GM23248 (cell line): ENCODE measurements around the gene TIMM10B. TPM values are rescaled to one million over a fixed set of nuclear protein-coding genes. Genes with fewer than 3 reads are reported as not detected.

Experiments used
- DNase-seq: peaks from one replicate; pipeline ENCODE4 v3.0.0-alpha.2; 2015
- H2AFZ ChIP-seq: fragments of 200-600 bp; sonication (generic); 2 replicates; pipeline ENCODE4 v1.6.1; 2016; ENCODE audit warnings: antibody characterized with exemption
- H3F3A ChIP-seq: fragments of 200-600 bp; sonication (generic); 2 replicates; pipeline ENCODE4 v1.6.1; 2016; ENCODE audit warnings: mild to moderate bottlenecking, antibody characterized with exemption, mixed run types; ENCODE audit not compliant: insufficient read depth
- H3K27ac ChIP-seq: fragments of 200-600 bp; sonication (generic); 2 replicates; pipeline ENCODE4 v1.5.1; 2016; ENCODE audit warnings: mild to moderate bottlenecking
- H3K27me3 ChIP-seq: fragments of 200-600 bp; sonication (generic); replicated peaks from 2 replicates; pipeline ENCODE4 v1.6.1; 2016; ENCODE audit warnings: mild to moderate bottlenecking; ENCODE audit not compliant: insufficient read depth
- H3K36me3 ChIP-seq: fragments of 200-600 bp; sonication (generic); 2 replicates; pipeline ENCODE4 v1.6.1; 2016; ENCODE audit warnings: low read depth, mild to moderate bottlenecking
- H3K4me1 ChIP-seq: fragments of 200-600 bp; sonication (generic); 2 replicates; pipeline ENCODE4 v1.6.1; 2016; ENCODE audit warnings: mild to moderate bottlenecking; ENCODE audit not compliant: insufficient read depth
- H3K4me2 ChIP-seq: fragments of 200-600 bp; sonication (generic); one replicate; pipeline ENCODE4 v1.6.1; 2016; ENCODE audit warnings: mild to moderate bottlenecking; ENCODE audit not compliant: unreplicated experiment
- H3K4me3 ChIP-seq: fragments of 200-600 bp; sonication (generic); 2 replicates; pipeline ENCODE4 v1.5.1; 2016; ENCODE audit warnings: mild to moderate bottlenecking
- H3K79me2 ChIP-seq: fragments of 200-600 bp; sonication (generic); 2 replicates; pipeline ENCODE4 v1.6.1; 2016; ENCODE audit warnings: mild to moderate bottlenecking; ENCODE audit not compliant: insufficient read depth
- H3K9ac ChIP-seq: fragments of 200-600 bp; sonication (generic); 2 replicates; pipeline ENCODE4 v1.6.1; 2016; ENCODE audit warnings: mild to moderate bottlenecking
- H3K9me2 ChIP-seq: fragments of 200-600 bp; sonication (generic); 2 replicates; pipeline ENCODE4 v1.6.1; 2016; ENCODE audit warnings: mixed run types, mild to moderate bottlenecking, moderate library complexity; ENCODE audit not compliant: insufficient read depth
- H3K9me3 ChIP-seq: fragments of 200-600 bp; sonication (generic); one replicate; pipeline ENCODE4 v1.6.1; 2017; ENCODE audit warnings: low read depth
- H4K20me1 ChIP-seq: fragments of 200-600 bp; sonication (generic); 2 replicates; pipeline ENCODE4 v1.6.0; 2016; ENCODE audit not compliant: insufficient read depth
- EZH2 ChIP-seq: fragments of 200-600 bp; sonication (generic); IDR thresholded peaks from 2 replicates; pipeline ENCODE4 v1.6.1; 2018; ENCODE audit warnings: antibody characterized with exemption, mild to moderate bottlenecking; ENCODE audit not compliant: insufficient read depth, poor library complexity, severe bottlenecking
- EZH2phosphoT487 ChIP-seq: fragments of 200-600 bp; sonication (generic); IDR thresholded peaks from 2 replicates; pipeline ENCODE4 v1.6.1; 2018; ENCODE audit warnings: antibody characterized with exemption, moderate library complexity, mild to moderate bottlenecking, low read depth; ENCODE audit not compliant: insufficient read depth
- WGBS, 2 experiments: methylation state at CpG; one replicate each; pipeline ENCODE4 v1.1.6; 2015 to 2017; ENCODE audit warnings: low lambda C conversion rate in 2 of 2, low coverage in 1 of 2; ENCODE audit errors: missing lambda C conversion rate in 2 of 2; 5-methylcytosine and 5-hydroxymethylcytosine counted together
- in situ Hi-C: fragments of 300-500 bp; cut with MboI; formaldehyde crosslinking; loops from 2 replicates; pipeline ENCODE4 v1.15.0; 2020
- polyA plus RNA-seq: library from polyadenylated mRNA; unstranded; fragments of >200 nt; fragmentation: Nextera tagmentation; extraction: Ambion mirVana; gene quantifications from 2 replicates; pipeline ENCODE4 v1.2.1, GENCODE V29; 2016
- total RNA-seq: library from RNA; depleted of rRNA; stranded (reverse); fragments of >200 nt; shearing (Covaris generic); gene quantifications from 2 replicates; pipeline ENCODE4 v1.2.3, GENCODE V29; 2014

Gene TIMM10B
- total and polyA plus RNA-seq, 2 experiments from 2014 or later: 35.4 to 43.8 TPM

DNA sequence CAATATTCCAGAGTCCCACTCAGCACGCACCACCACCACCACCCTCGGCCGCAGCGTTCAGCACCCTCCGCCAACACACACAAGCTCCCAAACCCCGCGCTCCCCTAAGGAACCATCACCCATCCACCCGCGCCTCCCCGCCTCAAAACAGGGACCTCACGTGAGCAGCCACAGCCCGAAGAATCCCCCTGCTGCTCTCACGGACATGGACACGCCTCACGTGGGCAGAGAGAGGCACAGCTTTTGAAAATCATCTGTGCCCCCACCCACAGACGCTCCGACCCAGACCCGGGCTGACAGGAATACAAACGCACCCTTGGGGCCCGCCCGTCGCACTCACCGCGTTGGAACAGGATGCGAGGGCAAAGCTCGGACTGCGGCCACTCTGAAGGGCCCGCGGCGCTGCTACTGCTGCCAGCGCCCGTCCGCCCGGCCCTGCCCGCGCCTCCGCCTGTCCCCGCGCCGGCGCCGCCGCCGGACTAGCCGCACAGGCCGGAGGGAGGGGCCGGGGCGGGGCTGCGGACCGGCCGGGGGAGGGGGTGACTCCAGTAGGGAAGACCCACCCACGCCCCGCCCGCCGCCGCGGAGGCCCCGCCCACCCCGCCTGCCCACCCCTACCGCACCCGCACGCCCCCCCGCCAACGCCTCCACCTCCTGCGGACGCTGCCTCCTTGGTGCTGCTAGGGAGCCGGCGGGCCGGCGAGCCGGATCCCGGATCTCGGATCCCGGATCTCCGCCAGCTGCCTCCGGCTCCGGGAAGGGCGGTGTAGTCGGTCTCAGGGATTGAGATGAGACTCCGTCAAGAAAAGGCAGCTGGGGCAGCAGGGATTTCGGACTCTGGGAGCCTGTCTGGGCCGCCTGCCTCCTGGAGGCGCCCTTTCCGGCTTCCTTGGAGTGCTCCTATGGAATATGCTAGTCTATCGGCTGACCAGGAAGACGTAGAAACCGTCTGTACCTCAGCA is 7.6 kb upstream of the TIMM10B start, which contains the start of gene TRIM3:
TSS of gene TRIM3 (minus strand) at position 491 of the 962 bp plus-strand sequence. CDS start 8,246 bp downstream, outside the sequence.
- Histone ChIP-seq H3F3A (peaks cover 19% of the 10 kb centered on the region), H3K4me2 (peak within 1 kb of the TSS; percentile 85), H3K9me3 (no peaks in the 10 kb centered on the region), H3K9ac (peak within 1 kb of the TSS; percentile 88), H3K4me1 (peaks cover 18% of the 10 kb centered on the region), H3K27ac (peak within 1 kb of the TSS; percentile 88), H3K9me2 (no peaks in the 10 kb centered on the region), H2AFZ (peak within 1 kb of the TSS; percentile 90), H3K79me2 (peaks cover 47% of the 10 kb centered on the region), H3K4me3 (peak within 1 kb of the TSS; percentile 84), H4K20me1 (no peaks in the 10 kb centered on the region), H3K36me3 (no peaks in the 10 kb centered on the region), H3K27me3 (no peaks in the 10 kb centered on the region)
- WGBS, 2 experiments: 0 to 1% methylated on average over 39 to 84 of the region's 87 CpGs
- TF ChIP-seq EZH2phosphoT487 (no peak), EZH2 (no peak)
- in situ Hi-C loops: no loop called here
- peak; percentile 94 for DNase-seq

DNA sequence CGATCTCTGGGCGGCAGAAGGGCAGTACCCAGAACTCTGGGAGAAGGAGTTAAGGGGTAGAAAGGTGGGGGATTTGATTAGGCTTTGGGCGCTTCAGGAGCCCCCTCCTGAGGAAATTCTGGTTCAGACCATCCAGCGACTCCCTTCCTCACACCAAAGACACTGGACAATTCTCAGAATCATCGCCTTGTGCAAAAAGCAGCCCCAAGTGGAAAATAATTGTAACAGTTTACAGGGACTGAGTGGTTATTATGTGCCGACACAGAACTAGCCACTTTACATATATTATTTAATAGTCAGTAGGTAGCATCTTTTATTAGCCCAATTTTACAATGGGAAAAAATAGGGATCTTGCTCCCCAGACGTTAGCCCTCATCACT is 6.9 kb upstream of the TIMM10B start:
- in situ Hi-C loops: no loop called here
- 8 to 9% methylated on average over 7 of the region's 7 CpGs for WGBS, 2 experiments

DNA sequence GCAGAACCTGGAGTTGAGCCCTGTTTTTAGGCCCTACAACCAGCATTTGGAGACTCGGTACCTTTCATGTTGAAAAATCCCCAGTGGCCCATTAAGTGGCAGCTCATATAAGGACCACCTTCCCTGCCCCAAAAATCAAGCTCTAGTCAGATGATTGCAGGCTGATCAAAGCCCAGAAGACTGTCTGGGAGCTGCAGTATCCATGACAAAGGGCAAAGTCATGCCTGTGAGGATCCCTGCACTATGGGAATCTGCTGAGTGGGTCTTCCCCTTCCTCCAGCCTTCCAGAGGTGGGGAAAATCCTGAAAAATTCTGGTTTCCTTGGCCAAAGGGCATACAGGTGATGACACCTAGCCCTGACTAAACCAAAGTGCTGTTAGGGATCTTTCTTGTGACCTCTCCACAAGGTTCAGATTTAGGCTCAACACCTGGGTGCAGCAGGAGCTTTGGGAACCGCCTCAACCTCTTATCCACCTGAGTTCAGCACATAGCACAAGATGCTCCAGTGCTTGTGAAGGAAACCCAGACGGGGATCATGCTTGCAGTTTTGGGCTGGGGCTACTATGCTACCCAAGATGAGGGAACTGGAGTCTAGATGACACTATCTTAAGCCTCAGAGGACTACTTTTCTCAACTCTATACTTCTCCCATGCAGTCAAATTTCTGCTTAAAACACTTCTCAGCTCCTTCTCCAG is 6.3 kb upstream of the TIMM10B start:
- H3K9me3 ChIP-seq: no peaks in the 10 kb centered on the region
- peak overlapping the region; percentile 85 for H3K4me2 ChIP-seq
- peak; percentile 50 for DNase-seq
- H3K36me3 ChIP-seq: no peaks in the 10 kb centered on the region
- peak overlapping the region; percentile 88 for H3K27ac ChIP-seq
- no peaks in the 10 kb centered on the region for H3K9me2 ChIP-seq
- H3K9ac ChIP-seq: peak overlapping the region; percentile 88
- peaks cover 50% of the 10 kb centered on the region for H3K79me2 ChIP-seq
- peak overlapping the region; percentile 84 for H3K4me3 ChIP-seq
- peaks cover 19% of the 10 kb centered on the region for H3F3A ChIP-seq
- TF ChIP-seq EZH2phosphoT487: no peak
- no peak for TF ChIP-seq EZH2
- no peaks in the 10 kb centered on the region for H3K27me3 ChIP-seq
- peaks cover 21% of the 10 kb centered on the region for H3K4me1 ChIP-seq
- 48 to 51% methylated on average over 3 of the region's 3 CpGs for WGBS, 2 experiments
- H2AFZ ChIP-seq: peak overlapping the region; percentile 80
- H4K20me1 ChIP-seq: no peaks in the 10 kb centered on the region
- in situ Hi-C loops: no loop called here

More for the DNA sequence above, 6.9 kb upstream of the TIMM10B start:
- H2AFZ ChIP-seq: peak overlapping the region; percentile 80
- H3K9me2 ChIP-seq: no peaks in the 10 kb centered on the region
- no peak for DNase-seq
- TF ChIP-seq EZH2 (no peak), EZH2phosphoT487 (no peak)
- H3K36me3 ChIP-seq: no peaks in the 10 kb centered on the region
- H3K79me2 ChIP-seq: peaks cover 50% of the 10 kb centered on the region
- H3K27me3 ChIP-seq: no peaks in the 10 kb centered on the region
- H4K20me1 ChIP-seq: no peaks in the 10 kb centered on the region
- peak overlapping the region; percentile 85 for H3K4me2 ChIP-seq
- peak overlapping the region; percentile 88 for H3K27ac ChIP-seq
- H3F3A ChIP-seq: peaks cover 19% of the 10 kb centered on the region
- H3K9me3 ChIP-seq: no peaks in the 10 kb centered on the region
- peaks cover 18% of the 10 kb centered on the region for H3K4me1 ChIP-seq
- peak overlapping the region; percentile 88 for H3K9ac ChIP-seq
- H3K4me3 ChIP-seq: peak overlapping the region; percentile 84

DNA sequence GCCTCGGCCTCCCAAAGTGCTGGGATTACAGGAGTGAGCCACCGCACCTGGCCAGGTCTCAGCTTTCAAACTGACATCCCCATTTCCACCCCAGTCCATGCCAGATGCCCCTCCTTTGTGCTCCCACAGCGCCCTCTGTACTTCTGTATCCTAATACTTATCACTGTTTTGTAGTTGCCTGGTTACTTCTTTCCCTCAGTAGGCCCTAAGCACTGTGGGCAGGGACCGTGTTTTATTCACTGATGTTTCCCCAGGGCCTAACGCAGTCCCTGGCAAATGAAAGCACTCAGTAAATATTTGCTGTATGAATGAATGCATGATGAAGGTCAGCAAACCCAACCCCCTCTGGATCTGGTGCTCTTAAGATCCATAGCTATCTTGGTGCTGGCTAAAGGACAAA is 5.4 kb upstream of the TIMM10B start:
- Histone ChIP-seq H3F3A (peaks cover 19% of the 10 kb centered on the region), H2AFZ (no peak overlapping the region), H3K36me3 (no peaks in the 10 kb centered on the region), H3K79me2 (peaks cover 50% of the 10 kb centered on the region), H3K4me2 (no peak overlapping the region), H3K4me1 (peaks cover 27% of the 10 kb centered on the region), H3K9me2 (no peaks in the 10 kb centered on the region), H4K20me1 (no peaks in the 10 kb centered on the region), H3K9ac (no peak overlapping the region), H3K27me3 (no peaks in the 10 kb centered on the region), H3K4me3 (no peak overlapping the region), H3K9me3 (no peaks in the 10 kb centered on the region), H3K27ac (peak overlapping the region; percentile 88)
- in situ Hi-C loops: no loop called here
- TF ChIP-seq EZH2 (no peak), EZH2phosphoT487 (no peak)
- WGBS, 2 experiments: 55 to 63% methylated on average over 5 of the region's 5 CpGs
- DNase-seq: peak; percentile 34
